GM21576 (cell line): ENCODE results near the gene RALGAPA2.
A peak's percentile ranks its signal among the peaks of the same experiment; 100 is the strongest.

Source experiments
- ATAC-seq: cut with Tn5 transposase; IDR thresholded peaks from one replicate; pipeline ENCODE4 v1.9.1; 2021; ENCODE audit warnings: mild to moderate bottlenecking, moderate library complexity; ENCODE audit not compliant: unreplicated experiment

The RALGAPA2 gene

DNA sequence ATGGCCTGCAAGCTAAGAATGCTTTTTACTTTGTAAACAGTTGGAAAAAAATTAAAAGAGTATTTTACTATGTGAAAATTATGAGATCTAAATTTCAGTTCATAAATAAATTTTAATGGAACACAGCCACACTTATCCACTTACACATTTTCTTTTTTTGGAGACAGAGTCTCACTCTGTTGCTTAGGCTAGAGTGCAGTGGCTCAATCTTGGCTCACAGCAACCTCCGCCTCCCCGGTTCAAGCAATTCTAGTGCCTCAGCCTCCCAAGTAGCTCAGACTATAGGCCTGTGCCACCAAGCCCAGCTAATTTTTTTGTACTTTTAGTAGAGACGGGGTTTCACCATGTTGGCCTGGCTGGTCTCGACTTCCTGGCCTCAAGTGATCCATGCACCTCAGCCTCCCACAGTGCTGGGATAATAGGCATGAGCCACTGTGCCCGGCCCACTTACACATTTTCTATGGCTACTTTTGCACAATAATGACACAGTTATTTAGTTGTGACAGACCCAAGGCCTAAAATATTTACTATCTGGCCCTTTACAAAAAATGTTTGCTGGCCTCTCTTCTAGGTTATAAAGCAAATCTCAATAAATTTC is 234.9 kb downstream of the RALGAPA2 start:
- no peak for ATAC-seq

DNA sequence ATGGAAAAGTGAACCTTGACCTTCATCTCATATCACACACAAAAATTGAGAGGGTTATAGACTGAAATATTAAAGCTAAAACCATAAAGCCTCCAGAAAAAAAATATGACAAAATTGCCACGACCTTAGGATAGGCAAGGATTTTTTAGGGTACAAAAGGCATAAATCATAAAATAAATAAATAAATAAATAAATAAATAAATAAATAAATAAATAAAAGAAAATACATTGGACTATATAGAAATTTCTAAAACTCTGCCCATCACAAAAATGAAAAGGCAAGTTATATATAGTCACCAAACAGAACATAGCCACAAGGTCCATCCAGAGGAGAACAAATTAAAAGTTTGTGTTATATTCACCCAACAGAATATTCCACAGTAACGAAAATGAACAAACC is 235.9 kb downstream of the RALGAPA2 start:
- ATAC-seq: no peak

DNA sequence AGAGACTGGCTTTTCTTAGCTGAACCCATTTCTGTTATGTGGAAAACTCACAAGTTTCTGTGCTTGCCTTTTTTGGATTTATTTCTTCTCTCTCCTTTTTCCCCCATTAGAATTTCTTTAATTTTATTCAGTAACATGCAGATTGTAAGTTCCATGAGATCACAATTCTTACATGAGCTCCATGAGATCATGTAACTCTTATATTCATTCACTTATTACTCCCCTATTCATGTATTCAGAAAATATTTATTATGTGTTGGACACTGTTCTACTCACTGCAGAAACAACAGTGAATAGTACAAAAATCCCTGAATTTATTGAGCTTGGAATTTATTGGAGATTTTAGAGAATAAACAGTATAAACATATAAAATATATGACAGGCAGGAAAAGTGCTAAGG is 238.8 kb downstream of the RALGAPA2 start:
- ATAC-seq: no peak

DNA sequence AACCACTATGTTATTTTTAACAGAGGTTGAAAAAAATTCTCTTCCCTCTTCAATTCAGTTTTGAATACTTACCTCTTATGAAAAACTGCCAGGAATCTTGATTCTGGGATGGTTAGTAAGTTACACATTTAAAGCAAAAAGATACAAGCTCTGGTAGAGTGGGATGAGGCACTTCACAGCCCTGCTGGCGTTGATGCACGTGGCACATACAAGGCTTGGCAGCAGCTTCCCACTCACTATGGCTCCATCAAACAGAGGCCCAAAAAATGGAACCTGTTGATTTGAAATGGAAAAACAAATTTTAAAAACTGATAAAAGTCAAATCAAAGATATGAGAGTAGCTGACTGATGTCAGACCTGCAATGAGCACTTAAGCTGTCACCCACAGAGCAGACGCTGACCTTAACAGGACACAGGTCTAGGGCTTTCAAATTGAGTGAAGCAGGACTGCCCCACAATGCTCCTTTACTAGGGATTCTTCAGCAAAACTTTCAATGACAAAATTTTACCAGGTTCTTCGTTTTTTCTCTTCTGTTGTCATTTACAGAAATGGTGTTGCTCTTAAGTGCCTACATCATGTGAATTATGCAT is 239.7 kb downstream of the RALGAPA2 start:
- ATAC-seq: no peak

DNA sequence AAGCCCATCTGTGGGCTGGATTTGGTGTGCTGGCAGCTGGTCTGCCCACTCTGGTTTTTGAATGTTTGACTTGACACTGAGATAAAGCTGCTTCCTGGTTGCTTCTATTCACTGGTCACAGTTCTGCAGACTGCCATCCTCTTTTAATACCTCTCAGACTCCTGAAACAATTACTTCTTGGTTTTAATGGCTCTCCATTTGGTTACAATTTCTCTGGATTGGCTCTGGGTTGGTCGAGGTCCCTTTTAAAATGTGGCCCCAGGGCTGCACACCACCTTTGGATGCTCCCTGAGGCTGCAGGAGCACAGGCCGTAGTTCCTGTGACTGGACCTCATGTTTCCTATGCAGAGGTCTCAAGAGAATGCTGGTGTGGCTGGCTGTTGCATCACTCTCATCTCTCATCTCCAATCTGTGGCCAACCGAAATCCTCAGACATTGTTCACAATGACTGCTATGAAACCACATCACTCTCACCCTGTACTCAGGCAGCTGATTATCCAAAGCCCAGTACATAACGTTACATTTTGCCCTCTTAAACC is 246.0 kb downstream of the RALGAPA2 start:
- peak; percentile 88 for ATAC-seq

DNA sequence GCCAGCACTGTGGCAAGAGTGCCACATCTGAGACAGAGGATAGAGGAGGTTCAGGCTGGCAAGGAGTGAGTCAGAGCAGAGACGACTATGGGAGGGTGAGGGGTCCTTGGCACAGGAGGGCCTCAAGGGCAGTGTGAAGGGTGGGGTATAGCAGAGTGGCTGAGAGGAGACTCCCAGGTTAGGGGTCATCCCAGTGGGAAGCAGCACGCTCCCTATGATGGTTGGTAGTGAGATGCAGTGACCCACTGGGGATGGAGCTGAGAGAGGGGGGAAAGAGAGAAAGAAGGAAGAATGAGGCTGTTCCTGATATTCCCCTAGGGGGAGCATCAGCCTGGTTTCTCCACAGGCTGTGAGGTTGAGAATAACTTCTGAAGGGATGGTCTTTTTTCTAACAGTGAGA is 247.2 kb downstream of the RALGAPA2 start:
- ATAC-seq: no peak

DNA sequence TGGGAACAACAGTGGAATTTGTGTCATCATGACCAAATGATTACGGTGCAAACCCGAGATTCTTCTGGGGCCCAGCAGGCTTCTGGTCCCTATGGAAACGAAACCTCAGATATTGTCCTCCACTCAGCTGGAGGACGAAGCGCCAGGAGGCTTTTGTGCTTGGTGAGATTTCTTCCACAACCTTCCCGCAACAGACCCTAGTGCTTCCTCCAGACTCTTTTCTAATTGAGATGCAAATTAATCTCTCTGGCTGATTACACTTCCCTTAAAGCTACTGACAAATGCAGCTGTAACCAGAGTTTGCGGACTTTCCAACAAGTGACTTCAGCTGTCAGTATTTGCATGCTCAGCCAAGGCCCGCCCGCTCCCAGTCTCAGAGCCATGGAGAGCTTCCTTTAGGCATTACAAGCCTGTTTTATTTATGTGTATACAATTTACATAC is 248.5 kb downstream of the RALGAPA2 start:
- ATAC-seq: no peak

DNA sequence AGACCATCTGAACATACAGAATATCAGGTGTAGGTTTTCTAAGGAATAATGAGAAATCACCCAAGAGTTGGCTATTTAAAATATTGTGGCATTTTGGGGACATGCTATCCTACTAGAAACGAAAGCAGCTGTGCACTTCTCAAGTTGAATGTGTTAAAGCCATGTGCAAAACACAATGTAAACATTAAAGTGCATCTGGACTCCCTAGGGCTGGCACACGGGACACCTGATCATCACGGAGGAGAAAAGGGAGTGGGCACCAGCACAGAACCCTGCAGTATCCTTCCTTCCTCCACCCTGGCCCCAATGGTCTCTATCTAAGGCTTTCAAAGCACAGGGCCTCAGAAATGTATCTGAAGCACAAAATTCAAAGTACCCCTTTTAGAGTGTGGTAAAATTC is 250.3 kb downstream of the RALGAPA2 start:
- no peak for ATAC-seq

DNA sequence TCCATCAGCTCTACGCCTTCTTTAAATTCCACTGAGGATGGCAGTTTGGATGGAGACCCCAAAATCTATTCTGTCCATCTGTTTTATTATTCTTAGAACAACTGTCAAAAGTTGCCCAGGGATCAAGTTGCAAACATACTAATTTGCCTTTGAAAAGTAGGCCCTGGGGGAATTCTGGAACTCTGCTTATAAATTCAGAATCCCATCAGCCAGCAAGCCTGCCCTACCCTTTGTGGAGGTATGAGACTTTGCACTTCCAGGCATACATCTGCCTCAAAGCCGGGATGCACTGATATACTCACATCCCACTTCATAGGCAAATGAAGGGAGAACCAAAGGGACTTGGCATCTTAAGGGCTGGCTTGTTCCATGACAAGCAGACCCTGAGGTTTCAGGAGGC is 250.9 kb downstream of the RALGAPA2 start:
- ATAC-seq: no peak

DNA sequence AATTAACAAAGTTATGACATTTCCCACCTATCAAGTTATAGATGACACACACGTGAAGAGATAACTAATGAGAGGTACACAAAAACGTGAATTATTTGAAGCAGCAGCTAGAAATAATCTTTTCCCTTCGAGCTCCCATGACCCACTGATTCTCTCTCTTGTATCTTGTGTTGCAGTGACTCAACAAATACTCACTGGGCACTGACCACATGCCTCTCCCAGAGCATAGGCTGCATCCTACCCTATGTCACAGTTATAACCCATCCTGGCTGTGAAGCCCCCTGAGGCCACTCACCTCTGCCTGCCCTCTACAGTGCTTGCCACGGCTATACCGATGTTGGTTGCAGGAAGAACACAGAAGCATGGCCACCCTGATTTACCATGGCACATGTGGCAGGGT is 252.7 kb downstream of the RALGAPA2 start:
- ATAC-seq: no peak

DNA sequence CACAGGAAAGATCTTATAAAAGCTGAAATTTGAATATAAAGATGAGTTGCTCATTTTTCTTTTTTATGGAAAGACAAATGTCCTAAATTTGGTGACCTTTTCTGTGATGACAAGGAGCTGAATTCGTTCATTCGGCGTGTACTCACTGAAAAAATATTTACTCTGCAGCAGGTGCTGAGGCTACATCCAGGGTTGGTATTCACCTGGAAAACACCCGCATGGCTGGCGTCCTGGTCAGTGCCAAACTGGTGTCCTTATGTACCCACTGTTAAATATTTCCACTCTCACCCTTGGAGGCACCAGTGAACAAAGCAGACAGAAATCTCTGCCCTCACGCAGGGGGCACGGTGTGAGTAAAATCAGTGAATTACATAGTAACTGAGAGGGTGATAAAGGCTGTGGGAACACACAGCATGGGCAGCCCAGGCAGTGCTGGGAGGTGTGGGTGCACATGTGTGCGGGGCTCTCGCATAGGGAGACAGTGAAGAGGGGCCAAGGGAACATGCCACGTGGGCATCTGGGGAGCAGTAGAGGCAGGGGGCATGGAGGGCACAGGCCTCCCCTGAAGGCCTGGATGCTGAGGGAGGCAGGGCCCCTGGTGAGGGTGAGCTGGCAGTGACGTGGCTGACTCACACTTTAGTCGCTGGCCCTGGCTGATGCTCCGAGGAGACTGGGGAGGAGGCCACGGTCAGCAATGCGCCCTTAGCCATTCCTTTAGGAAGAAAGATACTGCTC is 254.9 kb downstream of the RALGAPA2 start:
- no peak for ATAC-seq

DNA sequence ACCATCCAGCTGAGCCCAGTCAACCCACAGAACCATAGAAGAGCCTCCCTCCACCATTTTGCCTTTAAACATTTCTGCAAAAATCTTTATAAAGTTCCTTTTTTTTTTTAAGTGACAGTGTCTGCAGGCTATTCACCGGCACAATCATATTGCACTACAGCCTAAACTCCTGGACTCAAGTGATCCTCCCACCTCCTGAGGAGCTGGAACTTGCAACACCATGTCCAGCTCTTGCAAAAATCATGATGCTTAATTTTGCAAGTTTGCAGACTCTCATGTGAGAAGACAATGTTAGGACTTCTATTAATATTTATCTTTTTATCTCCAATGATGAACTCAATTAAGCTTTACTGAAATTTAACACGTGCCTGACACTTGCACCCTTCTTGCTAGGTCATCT is 255.7 kb downstream of the RALGAPA2 start:
- ATAC-seq: no peak

DNA sequence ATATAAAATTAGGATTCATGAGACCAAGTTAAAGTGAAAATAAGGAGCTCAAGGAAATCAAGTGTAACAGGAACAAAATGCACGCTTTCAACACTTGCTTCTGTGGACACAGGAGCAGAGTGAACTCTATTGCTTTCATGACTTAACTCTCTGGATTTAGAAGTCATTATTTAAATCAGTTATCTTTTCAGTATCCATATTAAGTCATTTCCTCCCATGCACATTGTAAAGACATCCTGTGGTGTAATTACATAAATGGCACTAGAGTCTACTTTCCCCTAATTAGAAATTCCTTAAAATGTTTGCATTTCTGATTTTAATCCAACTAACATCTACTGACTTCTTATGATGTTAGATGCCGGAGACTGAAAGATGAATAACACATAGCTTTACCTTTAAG is 256.5 kb downstream of the RALGAPA2 start:
- no peak for ATAC-seq

DNA sequence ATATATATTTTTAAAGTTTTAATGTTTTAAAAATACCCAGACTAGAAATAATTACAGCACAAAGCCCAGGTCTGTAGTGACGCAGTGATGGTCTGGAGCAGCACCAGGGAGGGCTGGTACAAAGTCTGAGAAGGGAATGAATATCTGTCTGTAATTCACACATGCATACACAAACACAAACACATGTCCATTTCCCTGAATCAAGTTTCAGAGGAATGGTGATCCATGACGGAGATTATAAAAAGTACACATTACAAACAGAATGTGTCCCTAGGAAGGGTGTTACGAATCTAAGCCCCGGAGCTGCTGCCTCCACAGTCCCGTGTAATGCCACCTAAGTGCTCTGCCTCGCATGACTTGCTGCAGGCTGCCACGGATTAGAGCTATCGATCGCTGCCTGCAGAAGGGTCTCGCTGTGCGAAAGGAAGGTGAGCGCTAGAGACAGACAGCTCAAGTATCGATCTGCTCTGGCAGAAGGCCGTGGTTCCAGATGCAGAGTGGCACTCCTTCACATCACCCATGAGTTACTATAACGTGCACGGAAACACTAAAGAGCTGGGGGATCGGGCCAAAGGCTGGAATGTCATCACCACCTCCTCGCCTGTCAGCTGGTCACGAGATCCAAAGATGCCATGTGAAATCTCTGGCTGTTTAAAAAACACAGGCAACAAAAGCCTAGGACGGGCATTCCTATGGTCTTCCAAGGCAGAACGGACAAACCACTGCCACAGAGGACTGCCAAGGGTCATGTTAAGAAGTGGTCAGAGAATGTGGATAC is 257.4 kb downstream of the RALGAPA2 start:
- ATAC-seq: no peak

DNA sequence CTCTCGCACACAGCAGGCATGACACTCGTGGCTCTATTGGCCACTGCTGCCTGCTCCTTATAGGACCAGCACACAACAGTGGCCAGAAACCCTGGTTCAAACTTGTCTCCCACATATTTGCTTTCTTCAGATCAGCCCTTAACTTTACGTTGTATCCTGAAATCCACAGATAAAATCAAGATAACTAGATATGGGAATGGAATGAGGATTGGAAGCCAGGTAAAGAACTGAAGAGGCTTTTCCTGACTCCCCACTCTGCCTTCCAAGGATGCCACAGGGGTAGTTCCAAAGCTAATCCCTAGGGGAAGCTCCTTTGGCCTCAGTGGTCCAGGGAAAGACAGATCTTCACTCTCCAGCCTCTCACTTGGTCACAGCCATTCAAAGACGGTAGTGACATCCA is 258.1 kb downstream of the RALGAPA2 start:
- no peak for ATAC-seq

DNA sequence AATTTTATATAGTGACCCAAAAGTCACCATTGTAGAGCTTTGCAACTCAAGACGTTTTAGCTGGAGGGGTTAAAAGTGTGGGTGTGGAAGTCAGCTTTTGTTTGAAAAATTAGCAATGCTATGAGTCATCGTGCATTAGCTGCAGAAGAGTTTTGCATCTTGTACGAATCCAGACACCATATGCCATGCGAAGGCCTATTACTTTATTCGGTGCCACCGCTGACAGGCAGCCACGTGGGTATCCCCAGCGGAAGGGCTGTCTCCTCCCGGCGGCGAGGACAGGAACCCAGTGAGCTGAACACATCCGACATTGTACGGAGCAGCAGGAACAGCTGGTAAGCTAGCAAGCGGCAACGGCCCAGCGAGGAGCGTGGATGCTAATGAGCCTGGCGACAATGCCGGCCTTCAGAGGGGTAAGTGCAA is 260.2 kb downstream of the RALGAPA2 start:
- peak; percentile 83 for ATAC-seq

DNA sequence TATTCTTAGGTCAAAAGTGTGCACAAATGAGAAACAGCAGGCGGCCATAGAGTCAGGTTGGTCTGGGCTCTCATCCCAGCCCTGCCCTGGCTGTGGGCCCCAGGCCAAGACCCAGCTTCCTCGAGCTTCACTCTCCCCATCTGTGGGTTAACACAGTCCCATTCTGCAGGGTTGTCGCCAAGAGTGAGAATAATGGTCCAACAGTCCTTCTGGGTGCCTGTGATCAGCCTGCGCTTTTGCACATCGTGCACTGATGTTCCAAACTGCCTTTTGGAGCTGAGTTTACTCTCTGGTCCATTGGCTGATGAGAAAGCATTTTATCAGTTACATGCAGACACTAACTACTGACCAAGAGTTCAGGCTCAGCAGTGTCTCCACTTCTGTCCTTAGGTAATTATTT is 261.9 kb downstream of the RALGAPA2 start:
- ATAC-seq: no peak

DNA sequence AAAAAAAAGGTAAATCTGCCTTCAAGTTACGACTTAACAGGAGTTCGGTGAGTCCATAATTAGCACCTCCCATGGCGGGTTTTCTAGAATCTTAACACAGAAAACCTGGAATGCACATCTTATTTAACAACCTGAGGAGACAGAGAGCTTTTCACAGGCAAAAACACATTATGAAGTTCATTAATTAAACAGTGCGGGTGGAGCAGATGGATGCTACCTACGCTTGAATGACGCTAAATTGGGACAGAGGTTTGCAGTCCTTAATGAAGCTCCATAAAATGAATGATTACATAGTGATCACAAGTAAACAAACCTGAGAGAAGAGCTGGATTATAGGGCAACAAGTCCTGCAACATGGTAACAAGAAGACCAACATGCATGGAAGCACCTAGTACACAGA is 263.6 kb downstream of the RALGAPA2 start:
- no peak for ATAC-seq

DNA sequence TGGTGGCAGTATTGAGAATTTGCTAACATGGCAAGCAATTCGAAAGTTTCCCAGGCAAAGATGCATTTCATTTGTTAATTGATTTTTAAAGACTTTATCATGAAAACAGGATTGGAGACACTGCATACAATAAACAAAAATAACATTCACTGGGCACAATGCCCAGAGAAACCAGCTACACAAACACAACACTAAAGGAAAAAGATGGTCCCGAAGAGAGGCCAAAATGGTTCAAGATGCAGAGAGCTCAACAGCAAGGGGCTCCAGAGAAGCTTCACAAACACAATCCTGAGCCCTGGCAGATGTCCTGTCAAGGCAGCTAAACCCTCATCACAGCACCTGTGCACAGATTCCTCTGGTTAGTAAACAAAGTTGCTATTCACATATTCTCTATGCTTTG is 265.2 kb downstream of the RALGAPA2 start:
- no peak for ATAC-seq

DNA sequence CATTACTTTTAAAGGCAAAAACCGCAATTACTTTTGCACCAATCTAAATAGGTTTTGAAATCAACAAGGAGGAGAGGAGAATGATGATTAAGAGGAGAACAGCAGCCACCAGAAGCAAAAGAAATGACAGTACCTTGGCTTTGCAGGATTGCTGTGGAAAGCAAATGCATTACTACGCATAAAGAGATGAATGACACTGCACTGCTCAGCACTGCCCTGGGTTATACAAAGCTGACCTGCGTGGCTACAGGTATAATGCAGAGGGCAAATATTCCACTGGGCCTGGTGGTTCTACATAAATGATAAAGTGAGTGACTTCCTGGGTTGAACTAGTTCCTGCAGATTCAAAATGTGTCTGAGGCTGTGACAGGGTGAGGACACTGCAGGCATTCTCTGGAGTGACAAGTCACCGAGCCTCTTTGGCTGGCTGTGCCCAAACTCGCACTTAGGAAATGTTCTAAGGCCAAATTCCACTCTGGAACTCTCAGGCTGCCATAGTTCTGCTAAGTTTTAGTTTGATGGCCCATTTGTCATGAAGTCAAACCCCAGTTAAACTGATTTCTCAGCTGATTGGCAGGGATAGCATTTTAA is 265.9 kb downstream of the RALGAPA2 start:
- ATAC-seq: no peak

DNA sequence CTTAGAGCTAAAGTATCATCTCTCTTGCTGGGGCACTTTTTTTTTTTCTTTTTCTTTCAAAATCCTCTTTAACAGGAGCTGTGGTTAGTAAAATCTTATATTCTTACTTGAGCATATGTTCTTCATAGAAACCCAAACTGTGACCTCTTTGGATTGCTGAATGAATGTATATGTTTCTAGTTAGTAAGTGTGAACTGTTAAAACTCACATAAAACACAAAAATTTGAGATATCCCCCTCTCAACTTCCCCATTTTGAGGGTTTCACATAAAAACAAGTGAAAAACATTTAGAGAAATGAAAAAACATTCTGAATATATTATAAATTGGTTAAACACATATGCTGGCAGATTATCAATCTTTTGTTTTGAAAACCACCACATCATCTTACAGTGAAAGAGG is 266.4 kb downstream of the RALGAPA2 start:
- no peak for ATAC-seq
